ENCODE data around the gene ENTPD8. TPM values are rescaled to one million over a fixed set of nuclear protein-coding genes. Genes with fewer than 3 reads are reported as not detected.
A peak's percentile ranks its signal among the peaks of the same experiment; 100 is the strongest.

The ENTPD8 gene
- total and polyA plus RNA-seq, 2 of the 13 experiments (the other 11 are each of a cell fraction or from before 2014, with no cell fraction given): 0.26 to 0.44 TPM

DNA sequence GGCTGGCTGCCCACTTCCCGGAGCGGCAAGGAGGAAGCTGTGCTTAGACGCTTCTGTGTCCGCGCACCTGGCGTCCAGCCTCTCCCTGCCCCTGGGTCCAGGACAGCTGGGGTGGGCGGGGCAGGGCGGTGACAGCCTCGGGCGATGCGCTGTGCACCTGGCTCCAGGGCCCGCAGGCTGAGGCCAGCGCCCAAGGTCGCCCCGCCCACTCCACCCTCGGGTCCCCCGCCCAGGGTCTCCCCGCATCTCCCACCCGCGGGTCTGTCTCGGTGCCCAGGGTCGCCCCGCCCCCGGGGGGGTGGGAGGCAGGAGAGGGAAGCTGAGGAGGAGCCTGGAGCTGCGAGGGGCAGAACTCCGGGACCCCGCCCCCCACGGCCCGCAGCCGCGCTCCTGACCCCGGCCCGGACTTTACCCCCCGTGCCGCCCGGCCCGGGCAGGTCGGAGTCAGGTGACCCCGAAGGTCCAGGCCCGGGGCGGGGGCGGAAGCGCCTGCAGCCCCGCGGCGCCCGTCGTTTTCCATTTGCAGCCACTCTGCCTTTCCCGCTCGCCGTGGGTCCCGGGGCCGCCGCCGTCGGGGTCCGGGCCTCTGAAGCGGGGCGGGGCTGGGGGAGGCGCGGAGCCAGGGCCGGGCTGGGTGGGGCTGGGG is at the start of gene ENTPD8 (continued):
- TF ChIP-seq, protein P1, sequence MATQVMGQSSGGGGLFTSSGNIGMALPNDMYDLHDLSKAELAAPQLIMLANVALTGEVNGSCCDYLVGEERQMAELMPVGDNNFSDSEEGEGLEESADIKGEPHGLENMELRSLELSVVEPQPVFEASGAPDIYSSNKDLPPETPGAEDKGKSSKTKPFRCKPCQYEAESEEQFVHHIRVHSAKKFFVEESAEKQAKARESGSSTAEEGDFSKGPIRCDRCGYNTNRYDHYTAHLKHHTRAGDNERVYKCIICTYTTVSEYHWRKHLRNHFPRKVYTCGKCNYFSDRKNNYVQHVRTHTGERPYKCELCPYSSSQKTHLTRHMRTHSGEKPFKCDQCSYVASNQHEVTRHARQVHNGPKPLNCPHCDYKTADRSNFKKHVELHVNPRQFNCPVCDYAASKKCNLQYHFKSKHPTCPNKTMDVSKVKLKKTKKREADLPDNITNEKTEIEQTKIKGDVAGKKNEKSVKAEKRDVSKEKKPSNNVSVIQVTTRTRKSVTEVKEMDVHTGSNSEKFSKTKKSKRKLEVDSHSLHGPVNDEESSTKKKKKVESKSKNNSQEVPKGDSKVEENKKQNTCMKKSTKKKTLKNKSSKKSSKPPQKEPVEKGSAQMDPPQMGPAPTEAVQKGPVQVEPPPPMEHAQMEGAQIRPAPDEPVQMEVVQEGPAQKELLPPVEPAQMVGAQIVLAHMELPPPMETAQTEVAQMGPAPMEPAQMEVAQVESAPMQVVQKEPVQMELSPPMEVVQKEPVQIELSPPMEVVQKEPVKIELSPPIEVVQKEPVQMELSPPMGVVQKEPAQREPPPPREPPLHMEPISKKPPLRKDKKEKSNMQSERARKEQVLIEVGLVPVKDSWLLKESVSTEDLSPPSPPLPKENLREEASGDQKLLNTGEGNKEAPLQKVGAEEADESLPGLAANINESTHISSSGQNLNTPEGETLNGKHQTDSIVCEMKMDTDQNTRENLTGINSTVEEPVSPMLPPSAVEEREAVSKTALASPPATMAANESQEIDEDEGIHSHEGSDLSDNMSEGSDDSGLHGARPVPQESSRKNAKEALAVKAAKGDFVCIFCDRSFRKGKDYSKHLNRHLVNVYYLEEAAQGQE (IDR thresholded peaks at IDR 0.05; ENCODE audit: borderline replicate concordance in 1 of 2, low read depth in 1 of 2, low read length in 2 of 2): peak in 1 of 2 experiments; percentile 41; a peak in 1 of 4 replicates
- TF ChIP-seq HNRNPK (IDR thresholded peaks at IDR 0.05; ENCODE audit: low read depth, low read length, poor library complexity, severe bottlenecking) (peak; percentile 89), HNF4G (IDR thresholded peaks at IDR 0.05; ENCODE audit: borderline replicate concordance, low read depth, low read length) (peak; percentile 91), HNF4G (CRISPR knock-in tag; IDR thresholded peaks at IDR 0.05; ENCODE audit: borderline replicate concordance, low read depth) (peak; percentile 92; the same call in 1 of the 2 replicates), ELF3 (CRISPR knock-in tag; IDR thresholded peaks at IDR 0.05) (0 out of 2 replicates have a peak, but pooled peaks have one; percentile 43), NONO (IDR thresholded peaks at IDR 0.05) (no peak), NONO (CRISPR knock-in tag; conservative IDR thresholded peaks at IDR 0.05) (peak; percentile 70), NCOR1 (IDR thresholded peaks at IDR 0.05; ENCODE audit: borderline replicate concordance, low read length) (peak; percentile 87), SALL1 (CRISPR knock-in tag; IDR thresholded peaks at IDR 0.05) (peak; percentile 37; the same call in 1 of the 2 replicates)
- TF ChIP-seq, protein P2, sequence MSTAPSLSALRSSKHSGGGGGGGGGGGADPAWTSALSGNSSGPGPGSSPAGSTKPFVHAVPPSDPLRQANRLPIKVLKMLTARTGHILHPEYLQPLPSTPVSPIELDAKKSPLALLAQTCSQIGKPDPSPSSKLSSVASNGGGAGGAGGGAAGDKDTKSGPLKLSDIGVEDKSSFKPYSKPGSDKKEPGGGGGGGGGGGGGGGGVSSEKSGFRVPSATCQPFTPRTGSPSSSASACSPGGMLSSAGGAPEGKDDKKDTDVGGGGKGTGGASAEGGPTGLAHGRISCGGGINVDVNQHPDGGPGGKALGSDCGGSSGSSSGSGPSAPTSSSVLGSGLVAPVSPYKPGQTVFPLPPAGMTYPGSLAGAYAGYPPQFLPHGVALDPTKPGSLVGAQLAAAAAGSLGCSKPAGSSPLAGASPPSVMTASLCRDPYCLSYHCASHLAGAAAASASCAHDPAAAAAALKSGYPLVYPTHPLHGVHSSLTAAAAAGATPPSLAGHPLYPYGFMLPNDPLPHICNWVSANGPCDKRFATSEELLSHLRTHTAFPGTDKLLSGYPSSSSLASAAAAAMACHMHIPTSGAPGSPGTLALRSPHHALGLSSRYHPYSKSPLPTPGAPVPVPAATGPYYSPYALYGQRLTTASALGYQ (CRISPR knock-in tag; IDR thresholded peaks at IDR 0.05): peak; percentile 84; the same call in 1 of the 2 replicates
- TF ChIP-seq, protein P3, sequence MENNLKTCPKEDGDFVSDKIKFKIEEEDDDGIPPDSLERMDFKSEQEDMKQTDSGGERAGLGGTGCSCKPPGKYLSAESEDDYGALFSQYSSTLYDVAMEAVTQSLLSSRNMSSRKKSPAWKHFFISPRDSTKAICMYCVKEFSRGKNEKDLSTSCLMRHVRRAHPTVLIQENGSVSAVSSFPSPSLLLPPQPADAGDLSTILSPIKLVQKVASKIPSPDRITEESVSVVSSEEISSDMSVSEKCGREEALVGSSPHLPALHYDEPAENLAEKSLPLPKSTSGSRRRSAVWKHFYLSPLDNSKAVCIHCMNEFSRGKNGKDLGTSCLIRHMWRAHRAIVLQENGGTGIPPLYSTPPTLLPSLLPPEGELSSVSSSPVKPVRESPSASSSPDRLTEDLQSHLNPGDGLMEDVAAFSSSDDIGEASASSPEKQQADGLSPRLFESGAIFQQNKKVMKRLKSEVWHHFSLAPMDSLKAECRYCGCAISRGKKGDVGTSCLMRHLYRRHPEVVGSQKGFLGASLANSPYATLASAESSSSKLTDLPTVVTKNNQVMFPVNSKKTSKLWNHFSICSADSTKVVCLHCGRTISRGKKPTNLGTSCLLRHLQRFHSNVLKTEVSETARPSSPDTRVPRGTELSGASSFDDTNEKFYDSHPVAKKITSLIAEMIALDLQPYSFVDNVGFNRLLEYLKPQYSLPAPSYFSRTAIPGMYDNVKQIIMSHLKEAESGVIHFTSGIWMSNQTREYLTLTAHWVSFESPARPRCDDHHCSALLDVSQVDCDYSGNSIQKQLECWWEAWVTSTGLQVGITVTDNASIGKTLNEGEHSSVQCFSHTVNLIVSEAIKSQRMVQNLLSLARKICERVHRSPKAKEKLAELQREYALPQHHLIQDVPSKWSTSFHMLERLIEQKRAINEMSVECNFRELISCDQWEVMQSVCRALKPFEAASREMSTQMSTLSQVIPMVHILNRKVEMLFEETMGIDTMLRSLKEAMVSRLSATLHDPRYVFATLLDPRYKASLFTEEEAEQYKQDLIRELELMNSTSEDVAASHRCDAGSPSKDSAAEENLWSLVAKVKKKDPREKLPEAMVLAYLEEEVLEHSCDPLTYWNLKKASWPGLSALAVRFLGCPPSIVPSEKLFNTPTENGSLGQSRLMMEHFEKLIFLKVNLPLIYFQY (CRISPR knock-in tag; IDR thresholded peaks at IDR 0.05; ENCODE audit: borderline replicate concordance): peak; percentile 95; the same call in 1 of the 2 replicates
- TF ChIP-seq, protein P4, sequence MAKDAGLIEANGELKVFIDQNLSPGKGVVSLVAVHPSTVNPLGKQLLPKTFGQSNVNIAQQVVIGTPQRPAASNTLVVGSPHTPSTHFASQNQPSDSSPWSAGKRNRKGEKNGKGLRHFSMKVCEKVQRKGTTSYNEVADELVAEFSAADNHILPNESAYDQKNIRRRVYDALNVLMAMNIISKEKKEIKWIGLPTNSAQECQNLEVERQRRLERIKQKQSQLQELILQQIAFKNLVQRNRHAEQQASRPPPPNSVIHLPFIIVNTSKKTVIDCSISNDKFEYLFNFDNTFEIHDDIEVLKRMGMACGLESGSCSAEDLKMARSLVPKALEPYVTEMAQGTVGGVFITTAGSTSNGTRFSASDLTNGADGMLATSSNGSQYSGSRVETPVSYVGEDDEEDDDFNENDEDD (CRISPR knock-in tag; IDR thresholded peaks at IDR 0.05; ENCODE audit: borderline replicate concordance): peak; percentile 43; the same call in 1 of the 2 replicates
- TF ChIP-seq, protein P5, sequence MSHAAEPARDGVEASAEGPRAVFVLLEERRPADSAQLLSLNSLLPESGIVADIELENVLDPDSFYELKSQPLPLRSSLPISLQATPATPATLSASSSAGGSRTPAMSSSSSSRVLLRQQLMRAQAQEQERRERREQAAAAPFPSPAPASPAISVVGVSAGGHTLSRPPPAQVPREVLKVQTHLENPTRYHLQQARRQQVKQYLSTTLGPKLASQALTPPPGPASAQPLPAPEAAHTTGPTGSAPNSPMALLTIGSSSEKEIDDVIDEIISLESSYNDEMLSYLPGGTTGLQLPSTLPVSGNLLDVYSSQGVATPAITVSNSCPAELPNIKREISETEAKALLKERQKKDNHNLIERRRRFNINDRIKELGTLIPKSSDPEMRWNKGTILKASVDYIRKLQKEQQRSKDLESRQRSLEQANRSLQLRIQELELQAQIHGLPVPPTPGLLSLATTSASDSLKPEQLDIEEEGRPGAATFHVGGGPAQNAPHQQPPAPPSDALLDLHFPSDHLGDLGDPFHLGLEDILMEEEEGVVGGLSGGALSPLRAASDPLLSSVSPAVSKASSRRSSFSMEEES (CRISPR knock-in tag; IDR thresholded peaks at IDR 0.05): peak; percentile 76
- TF ChIP-seq, protein P6, sequence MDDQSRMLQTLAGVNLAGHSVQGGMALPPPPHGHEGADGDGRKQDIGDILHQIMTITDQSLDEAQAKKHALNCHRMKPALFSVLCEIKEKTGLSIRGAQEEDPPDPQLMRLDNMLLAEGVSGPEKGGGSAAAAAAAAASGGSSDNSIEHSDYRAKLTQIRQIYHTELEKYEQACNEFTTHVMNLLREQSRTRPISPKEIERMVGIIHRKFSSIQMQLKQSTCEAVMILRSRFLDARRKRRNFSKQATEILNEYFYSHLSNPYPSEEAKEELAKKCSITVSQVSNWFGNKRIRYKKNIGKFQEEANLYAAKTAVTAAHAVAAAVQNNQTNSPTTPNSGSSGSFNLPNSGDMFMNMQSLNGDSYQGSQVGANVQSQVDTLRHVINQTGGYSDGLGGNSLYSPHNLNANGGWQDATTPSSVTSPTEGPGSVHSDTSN (CRISPR knock-in tag; IDR thresholded peaks at IDR 0.05; ENCODE audit: borderline replicate concordance): no peak
